Stimulated activated CD8-positive, alpha-beta memory T cell treated with anti-CD3 and anti-CD28 coated beads, Interleukin-12 subunit alpha, Interleukin-12 subunit beta, amount 100 ng/mL, for 24 hours (primary cell): ENCODE results near the gene MAST2.
"Not testable (repeated sequence)": the region's sequence is repeated elsewhere in the genome, so short reads cannot be mapped to it uniquely, and the experiment has no call there.

Experiments used
- DNase-seq: peaks from one replicate; pipeline ENCODE4 v3.0.0-alpha.2; 2020; ENCODE audit errors: extremely low read depth

The MAST2 gene

GRCh38 chr1:46021046-46021996 is 217.9 kb downstream of the MAST2 start:
- DNase-seq = no peak

- DNase-seq = no peak
These were observed 223.1 kb downstream of the MAST2 start for GRCh38 chr1:46026531-46026930.

- DNase-seq = no peak
These were observed 224.6 kb downstream of the MAST2 start for GRCh38 chr1:46027788-46028573.

GRCh38 chr1:46030074-46030870 is 226.9 kb downstream of the MAST2 start:
- DNase-seq = no peak

- no peak for DNase-seq
These were observed 227.7 kb downstream of the MAST2 start for GRCh38 chr1:46030876-46031660.

- DNase-seq = no peak
These were observed 231.4 kb downstream of the MAST2 start for GRCh38 chr1:46034601-46035516.

- DNase-seq = peak; percentile 57
These were observed 233.8 kb downstream of the MAST2 start for GRCh38 chr1:46036894-46037839.

GRCh38 chr1:46039571-46040052 is 236.2 kb downstream of the MAST2 start:
- no peak for DNase-seq

- no peak for DNase-seq
These were observed 238.1 kb downstream of the MAST2 start for GRCh38 chr1:46041551-46041950.

GRCh38 chr1:46041974-46042373 is 238.6 kb downstream of the MAST2 start:
- no peak for DNase-seq

- no peak for DNase-seq
These were observed 240.1 kb downstream of the MAST2 start for GRCh38 chr1:46043458-46044017.

GRCh38 chr1:46044116-46044515 is 240.7 kb downstream of the MAST2 start:
- no peak for DNase-seq

GRCh38 chr1:46053734-46054133 is 250.3 kb downstream of the MAST2 start:
- DNase-seq = no peak

- no peak for DNase-seq
These were observed 252.9 kb downstream of the MAST2 start for GRCh38 chr1:46056325-46056724.

GRCh38 chr1:46057215-46057614 is 253.8 kb downstream of the MAST2 start:
- DNase-seq = not testable (repeated sequence)

GRCh38 chr1:46057781-46058180 is 254.4 kb downstream of the MAST2 start:
- no peak for DNase-seq

GRCh38 chr1:46058936-46059335 is 255.5 kb downstream of the MAST2 start:
- no peak for DNase-seq

- DNase-seq = no peak
These were observed 257.7 kb downstream of the MAST2 start for GRCh38 chr1:46061146-46061545.
